Measurements from ENCODE around the gene SETBP1.
A peak's percentile ranks its signal among the peaks of the same experiment; 100 is the strongest.

The SETBP1 gene

DNA sequence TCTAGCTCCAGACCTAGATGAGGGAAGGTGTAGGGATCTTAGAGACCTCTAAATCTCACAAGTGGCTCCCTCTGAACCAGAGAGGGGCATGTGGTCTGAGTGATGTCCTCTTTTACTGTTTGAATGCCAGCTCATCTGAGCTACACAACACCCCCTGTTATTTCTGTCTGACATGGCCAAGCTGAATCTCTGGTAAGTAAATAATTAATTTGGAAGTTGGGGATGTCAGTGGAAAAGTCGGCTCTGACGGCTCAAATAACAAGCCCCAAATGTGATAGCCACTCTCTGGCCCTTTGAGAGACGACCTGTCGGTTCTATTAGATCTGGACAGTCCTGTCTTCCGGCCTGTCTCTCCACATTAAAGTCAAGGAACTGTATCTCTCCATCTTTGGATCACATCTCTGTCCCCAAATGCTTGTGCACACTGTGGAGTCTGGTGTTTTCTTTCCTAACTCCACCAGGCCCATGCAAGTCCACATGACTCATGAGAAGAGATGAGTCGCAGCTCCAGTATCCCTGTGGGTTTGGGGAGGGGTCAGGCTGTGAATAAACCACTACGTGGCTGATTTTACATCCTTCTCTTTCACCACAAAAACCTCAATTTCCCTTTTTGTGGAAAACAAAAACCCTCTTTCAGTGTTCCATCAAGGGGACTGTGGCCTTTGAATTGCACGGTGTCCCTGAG lies 52.5 kb downstream of the SETBP1 start:
- DNase-seq, result peak; percentile 16

DNA sequence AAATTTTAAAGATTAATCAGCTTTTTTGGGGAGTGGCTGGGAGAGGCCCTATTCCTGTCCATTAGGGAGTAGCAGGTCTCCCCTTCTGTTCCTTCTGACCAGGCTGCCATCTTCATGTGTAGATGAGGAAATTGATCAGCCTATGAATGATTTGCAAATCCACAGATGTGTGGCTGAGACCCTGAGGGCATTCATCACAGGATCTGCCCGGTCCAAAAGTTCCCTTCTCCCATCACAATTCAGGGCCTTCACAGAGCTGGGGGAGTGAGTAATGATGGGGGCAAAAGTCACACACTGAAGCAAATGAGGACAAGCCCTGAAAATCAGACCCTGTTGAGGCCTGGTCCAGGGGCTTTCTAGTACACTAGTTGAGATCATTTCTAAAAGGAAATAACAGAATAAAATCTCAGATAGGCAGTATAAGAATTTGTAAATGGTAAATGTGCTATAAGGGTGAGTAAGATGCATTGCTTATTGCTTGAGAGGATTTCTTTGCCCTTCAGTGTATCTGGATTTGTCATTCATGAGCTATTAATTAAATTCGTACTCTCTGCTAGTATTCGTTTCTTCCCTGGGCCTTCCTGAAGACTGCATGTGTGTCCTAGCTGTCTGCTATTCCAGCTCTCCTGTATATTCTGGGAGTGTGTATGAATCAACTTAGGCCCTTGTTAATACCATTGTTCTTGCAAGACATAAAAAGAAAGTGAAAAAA lies 53.2 kb downstream of the SETBP1 start:
- no peak for DNase-seq

DNA sequence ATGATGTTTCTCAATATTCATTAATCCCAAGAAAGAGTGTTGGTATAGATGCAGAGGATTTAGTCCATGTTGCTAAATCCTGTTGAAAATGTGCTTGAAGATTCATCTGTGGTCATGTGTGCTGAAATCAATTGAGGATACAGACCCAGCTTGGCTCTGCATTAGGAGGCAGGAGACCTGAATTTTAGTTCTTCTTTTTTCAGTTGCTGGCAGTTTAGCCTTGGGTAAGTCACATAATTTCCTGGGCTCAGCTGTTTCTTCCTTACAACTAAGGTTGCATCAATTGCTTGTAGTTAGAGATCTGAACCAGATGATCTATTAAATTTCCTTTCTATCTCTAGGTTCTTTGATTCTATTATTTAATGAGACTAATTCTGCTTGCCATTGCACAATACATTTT lies 54.4 kb downstream of the SETBP1 start:
- DNase-seq, result no peak

DNA sequence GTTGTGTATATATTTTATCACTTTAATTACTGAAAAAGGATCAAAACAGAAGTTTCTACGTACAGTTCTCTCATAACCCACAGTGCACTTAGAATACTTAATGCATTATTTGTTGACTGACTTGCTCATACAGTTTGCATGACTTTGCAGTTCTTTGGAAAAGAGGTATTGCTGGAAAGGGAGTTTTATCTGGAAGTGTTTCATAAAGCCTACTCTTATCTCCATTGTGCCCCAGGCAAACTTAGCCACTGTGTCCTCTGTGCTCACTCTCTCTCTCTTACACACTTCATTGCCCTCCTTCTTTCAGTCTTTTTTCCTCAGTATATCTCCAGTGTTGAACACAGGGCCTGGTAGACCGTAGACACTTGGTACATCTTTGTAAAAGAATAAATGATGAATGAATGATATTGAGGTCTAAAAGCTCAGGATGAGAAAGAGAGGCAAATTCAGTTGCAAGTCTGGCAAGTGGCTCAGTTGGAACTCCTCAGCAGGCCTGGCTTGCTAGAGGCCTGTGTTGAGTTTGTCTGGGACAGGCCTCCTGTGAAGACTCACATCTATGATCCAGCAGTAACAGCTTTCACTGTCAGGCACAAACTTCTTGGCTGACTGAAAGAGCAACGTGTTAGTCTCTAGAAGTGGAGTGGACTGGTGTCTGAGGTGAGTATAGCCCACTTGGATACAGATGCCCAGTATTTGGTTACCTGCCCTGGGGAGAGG lies 56.1 kb downstream of the SETBP1 start:
- no peak for DNase-seq

DNA sequence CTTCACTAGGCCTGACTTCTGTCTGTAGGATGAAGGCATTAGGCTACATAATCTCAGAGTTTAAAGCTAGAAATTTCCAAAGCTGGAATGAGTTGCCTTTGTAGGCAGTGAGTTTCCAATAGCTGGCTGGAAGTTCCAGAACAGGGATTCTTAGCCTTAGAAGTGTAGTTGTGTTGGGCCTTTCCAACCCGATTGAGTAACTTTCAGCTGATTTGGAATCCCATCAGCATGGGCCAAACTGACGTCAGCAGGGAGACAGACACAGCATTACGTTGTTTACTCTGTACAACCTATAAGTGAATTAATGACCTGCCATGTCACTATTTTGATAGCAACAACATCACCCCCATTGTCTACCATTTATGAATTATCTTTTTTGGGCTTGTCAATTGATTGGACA lies 56.9 kb downstream of the SETBP1 start:
- DNase-seq, result no peak

DNA sequence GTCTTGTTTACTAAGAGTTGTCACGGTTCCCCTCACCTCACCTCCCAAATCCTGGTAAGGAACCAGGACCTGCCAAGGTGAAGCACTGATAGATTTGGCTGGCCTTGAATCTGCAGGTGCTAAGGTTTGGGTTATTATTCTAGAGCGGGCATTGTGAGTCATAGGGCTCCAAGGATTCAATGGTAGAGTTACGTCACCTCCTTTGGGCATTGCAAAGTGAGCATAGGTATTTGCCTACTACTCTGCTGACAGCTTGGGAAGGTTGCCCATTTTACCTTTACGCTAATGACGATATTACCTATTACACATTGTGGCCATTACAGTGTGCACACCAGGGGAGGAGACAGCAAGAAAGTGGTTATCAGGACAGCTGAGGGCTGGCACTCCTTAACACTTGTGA lies 59.3 kb downstream of the SETBP1 start:
- no peak for DNase-seq

DNA sequence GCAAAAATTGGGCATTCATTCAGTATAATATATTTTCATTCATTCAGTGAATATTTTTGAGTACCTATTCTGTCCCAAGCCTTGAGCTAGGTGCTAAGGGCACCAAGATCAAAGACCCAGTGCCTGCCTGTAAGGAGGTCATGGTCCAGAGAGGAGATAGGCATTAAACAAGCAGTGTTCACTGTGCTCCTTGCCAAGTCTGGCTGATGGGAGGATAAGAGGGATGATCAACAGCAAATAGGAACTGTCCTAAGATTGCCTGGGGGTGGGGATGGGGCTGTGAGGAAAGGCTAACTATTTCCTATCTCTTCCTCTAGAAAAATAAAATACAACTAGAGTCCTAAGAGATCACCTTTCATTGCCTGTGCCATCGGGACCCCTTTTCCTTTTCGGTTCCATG lies 60.4 kb downstream of the SETBP1 start:
- DNase-seq, result no peak

DNA sequence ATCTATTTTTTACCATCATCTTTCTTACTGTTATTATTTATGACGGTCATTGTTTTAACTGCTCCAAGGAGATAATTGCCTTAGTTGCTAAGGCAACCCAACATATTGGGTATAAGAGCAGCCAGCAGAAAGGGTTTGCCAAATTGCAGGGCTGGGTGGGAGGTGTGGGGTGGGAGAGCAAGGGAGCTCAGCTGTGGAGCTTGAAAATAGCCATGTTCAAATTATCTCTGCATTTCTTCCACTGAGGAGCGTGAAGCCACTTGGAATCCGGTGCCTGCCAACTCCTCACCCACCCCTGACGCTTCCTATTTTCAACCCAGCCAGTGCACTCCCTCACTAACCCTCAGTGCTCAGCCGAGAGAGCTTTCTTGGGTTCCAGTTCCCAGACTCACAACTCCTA lies 60.8 kb downstream of the SETBP1 start:
- DNase-seq, result no peak

DNA sequence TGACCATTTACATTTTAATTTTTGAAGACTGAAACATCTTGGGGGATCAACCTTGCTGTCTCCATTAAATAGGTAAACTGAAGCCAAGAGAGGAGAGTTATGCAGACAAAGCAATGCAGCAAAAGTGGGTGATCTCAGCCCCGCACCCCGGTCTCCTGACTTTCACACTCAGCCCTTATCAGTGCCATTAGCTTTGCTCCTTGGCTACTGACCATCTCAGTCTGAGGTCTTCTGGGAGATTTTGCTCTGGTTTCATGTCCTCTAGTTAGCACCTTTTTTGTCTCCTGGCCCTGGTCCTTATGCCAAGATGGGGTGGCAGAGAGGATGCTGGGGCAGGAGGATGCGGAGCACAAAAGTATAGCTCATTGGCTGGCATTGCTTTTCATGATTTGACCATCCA lies 61.4 kb downstream of the SETBP1 start:
- DNase-seq, result no peak

DNA sequence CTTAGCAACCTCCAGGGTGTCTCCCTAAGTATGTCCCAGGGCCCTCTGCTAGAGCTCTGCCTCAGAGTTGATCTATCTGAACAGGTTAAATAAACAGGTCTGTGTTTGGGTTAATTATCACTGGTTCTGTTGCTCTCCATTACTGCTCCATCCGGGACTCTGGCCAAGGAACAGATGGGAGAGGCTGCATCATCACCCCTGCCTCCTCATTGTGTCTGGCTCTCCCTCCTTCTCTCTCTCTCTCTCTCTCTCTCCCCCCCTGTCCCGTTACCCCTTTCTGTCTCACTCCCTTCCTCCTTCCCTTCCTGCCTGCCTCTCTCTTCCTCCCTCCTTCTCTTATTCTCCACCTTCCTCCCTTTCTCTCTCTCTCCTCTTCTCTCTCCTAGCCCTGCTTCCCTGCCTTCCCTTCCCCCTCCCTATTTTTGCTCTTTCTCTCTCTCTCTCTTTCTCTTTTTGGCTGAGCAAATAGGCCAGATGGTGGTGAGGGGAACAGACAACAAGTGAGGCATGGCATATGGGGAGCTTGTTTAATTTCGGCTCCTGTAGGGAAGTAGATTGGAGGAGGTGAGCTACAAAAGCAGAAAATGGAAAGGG lies 62.1 kb downstream of the SETBP1 start:
- DNase-seq, result no peak

DNA sequence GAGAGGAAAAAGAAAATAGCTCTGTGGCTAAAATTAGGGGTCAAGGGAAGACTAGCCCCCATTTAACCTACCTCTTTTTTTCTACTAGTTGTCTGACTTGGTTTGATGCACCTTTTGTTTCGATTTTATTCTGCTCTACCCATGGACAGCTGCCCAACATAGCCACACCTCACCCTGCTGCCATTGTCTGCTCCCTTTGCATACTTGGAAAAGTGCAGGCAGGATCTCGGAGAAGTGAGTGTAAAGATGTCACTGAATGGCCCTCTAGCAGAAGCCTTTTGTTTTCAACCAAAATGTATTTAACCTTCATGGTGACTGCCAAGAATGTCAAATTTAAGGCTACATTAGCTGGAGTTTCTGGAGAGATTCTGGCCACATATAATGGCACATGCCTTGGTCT lies 62.9 kb downstream of the SETBP1 start:
- no peak for DNase-seq

DNA sequence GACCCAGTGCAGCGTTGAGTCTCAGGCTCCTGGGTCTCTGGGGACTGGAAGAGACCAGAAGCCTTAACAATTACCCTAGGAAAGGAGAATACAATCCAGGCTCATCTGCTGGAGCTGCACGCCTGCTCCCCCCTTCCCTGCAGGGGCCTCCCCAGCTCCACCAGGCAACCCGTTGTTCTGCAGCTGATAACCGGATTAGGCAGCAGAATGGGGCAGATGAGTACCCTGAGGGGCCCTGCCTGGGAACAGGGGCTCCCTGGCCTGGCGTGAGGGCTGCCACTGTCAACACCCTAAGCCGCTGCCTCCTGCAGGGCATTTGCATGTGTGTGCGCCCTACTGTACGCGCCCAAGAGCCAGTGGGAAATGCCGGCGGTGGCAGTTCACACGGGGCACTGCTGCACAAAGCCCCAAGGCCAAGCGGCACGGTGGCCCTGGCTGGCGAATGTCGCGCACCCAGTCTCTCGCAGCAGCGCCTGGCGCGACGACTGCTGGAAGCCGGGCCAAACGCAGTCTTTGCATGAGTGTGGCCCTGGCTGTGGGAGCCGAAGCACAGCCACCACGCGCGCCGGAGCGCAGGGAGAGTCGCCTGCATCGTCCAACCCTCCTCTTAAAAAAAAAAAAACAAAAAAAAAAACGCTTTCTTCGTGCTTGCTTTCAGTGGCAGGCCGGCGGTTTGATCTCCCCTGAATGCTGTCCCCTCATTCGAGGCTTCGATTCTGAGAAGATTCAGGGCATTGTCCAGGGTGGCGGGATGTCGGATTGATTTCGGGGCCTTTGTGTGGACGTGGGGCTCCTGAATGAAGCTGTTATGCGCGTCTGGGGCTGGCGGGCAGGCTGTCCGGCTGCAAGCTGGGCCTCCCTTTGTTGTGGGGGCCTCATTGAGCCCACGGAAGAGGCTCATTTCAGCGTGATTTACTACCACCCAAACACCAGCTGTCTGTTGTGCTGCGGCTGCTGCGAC lies 63.8 kb downstream of the SETBP1 start:
- DNase-seq, result no peak

DNA sequence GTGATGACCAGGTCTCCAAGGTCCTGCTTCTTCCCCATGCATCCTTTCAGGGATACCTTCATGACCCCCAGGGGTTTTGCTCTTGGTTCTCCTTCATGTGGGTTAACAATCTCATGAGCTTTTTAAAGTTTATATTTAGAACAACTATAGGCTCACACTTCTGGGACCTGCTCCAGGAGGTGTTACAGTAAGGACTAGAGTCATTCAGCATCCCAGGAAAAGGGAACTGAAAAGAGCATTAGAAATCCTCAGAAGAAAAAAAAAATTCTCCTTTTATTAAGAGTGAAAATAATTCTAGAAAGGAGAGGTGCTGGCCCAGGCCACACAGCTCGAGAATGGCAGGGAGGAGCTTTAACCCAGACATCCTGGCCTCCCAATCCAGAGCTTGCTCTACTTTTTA lies 66.5 kb downstream of the SETBP1 start:
- no peak for DNase-seq

DNA sequence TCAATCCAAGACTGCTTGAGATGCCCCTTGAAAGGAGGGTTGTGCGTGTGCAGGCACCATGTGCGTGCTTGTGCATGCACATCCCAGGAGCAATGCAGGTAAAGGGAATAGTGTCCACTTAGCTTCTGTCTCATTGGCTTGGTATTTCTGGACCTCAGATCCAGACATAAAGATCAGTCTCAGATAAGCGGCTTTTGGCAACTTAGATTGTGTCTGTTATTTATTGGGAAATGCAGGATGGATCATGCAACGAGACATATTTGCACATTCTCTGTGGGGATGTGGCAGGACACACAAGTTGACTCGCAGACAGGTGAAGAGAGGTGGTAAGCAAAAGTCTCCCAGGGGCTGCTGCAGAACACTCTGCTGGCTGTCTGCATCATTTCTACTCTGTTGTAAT lies 67.9 kb downstream of the SETBP1 start:
- no peak for DNase-seq

DNA sequence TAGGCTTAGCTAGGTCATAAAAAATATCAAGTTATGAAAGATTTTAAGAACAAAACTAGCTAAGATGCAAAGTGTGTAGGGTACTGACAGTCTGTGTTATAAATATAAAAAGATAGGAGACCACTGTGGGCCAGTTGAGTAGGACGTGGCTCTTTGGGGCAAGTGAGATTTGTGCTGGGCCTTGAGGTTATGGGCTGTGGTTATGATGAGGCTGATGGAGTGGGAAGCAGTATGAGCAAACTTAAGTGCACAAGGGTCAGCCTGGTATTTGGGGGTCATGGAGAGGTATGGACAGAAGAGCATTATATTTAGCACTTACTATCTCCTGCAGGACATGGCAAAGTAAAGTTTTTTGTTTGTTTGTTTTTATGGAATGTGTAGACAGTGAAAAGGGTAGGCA lies 70.1 kb downstream of the SETBP1 start:
- no peak for DNase-seq

DNA sequence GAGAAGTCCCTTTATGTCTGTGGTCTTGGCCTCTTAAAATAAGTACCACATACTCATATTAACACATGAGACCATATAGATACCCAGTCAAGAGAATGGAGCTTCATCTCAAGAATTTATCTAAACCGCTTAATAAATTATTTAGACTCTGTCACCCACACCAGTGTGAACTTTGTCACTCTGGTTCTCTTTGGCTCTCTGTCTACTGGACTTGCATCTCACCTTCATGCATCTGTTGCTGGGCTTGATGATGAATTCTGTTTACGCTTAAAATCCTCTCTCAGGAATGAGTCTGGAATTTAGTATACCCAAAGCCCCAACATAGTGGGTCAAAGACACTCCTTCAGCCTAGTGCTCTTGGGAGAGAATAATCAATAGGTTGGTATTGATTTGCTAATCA lies 73.9 kb downstream of the SETBP1 start:
- DNase-seq, result no peak

DNA sequence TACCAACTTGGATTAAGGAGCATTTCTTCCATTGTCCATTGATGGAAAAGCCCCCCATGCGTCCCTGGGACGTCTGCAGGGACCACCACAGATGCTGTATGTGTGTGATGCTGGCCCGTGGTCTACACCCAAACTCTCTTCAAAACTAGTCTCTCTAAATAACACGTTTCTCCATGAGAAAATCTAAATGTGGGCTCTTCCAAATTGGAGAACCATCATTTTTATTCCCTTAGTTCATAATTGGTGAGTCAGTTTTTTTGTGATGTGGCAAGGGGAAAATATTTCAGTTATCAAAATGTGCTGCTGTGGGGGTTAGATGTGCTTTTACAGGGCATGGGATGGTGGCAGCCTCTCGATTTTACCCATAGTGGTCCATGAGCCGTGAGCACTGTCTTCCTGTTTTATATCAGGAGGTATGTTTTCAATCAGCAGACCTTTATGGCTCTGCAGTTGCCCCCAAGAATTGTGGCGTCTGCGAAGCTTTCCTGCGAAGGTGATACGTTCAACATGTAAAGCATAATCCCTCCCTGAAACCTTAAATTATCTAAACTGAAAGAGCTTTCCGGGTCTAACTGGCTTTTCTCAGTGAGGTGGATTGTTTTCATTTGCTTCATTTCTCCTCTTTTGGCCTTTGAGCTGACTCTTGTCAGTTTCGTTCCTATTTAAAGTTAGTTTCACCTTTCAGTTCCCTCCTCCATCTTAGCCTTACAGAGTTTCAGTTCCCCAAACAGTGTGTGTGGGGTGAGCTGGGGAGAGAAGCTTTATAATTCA lies 78.4 kb downstream of the SETBP1 start:
- peak; percentile 34 for DNase-seq

DNA sequence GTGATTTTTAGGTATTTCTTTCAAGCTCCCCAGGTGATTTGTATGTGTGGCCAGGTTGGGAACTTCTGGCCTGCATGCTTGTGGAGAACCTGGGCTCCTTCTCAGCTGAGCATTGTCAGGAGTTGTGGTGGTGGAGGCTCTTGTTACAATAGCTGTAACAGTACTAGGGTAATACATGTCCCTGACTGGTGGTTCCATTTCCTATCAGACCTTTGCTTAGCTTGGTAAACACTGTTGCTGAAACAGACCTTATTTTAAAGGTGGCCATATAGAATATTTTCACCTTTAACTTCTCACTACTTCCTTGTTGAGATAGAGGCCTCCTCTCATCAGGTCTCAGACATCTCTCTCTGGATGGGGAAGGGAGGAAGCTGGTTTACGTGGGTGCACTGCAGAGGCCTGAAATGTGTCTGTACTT lies 79.2 kb downstream of the SETBP1 start:
- DNase-seq, result no peak

DNA sequence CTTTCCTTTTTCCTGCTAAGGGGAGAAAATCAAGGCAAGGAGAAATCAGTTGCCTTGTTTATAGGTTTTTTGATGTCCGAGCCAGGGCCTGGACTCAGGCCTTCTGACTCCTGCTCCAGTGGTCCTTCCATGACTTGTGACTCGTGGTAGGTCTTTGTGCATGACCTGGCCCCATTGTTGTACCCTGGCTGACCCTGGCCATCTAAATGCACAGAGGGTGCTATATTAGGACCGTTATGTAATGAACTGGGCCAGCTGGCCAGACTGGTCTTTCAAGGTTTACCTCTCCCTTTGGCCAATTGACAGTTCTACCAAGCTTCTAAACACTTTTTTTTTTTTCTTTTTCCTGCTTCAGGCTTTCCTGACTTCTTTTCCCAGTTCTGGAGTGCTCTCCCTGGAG lies 81.1 kb downstream of the SETBP1 start:
- no peak for DNase-seq

DNA sequence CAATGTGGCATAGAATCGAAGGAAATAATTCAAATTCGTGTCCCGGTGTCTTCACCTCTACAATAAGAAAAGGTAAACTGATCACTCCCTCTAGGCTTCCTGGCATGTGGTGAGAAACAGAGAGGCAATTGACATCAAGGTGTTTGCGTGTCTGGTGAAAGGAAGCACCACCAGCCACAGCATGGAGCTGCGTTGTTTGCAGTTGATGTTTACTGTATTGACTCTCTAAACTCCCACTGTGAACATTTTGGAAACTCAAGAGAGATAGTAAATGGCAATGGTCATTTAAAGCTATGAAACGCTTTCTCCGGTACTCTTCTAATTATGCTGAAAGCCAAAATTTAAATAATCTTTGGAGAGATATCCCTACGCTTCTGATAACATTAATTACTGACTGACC lies 82.6 kb downstream of the SETBP1 start:
- no peak for DNase-seq

DNA sequence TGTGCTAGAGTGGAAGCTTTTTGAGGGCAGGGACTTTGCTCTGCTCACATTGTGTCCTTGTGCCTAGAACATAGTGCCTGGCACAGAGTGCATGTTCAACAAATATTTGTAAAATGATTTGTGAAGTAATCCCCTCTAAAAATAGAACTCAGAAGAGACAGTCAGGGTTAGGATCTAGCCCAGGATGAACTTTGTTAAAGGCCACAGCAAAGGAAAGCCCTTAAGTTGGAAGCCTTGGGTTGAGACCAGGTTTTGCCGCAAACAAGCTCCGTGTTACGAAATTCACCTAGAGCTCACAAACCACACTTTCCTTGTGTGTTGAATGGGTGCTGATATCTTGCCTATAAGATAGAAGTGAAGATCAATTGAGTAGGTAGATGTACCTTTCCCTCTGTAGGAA lies 84.2 kb downstream of the SETBP1 start:
- no peak for DNase-seq

DNA sequence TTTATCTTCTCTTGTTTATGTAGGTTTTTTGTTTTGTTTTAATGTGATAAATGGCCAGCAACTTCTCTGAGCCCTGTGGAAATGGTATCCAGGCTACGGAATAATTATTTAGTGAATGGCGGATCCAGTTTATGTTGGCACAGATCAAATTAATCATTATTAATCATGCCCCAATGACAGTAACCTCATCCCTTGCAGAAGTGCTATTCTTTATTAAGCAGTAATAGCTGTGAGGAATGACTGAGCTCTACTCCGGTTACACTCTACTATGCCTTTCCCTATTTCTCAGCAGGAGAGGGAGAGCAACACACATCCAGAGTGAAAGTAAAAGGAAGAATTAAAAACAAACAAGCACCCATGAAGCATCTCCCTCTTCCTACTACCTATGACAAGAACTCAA lies 84.8 kb downstream of the SETBP1 start:
- DNase-seq, result no peak
